C4-2B (cell line): ENCODE data around the gene BMERB1.

ENCODE experiments used
- CTCF ChIP-seq: fragments of 450-650 bp; conservative IDR thresholded peaks from 2 replicates; pipeline ENCODE4 v1.5.1; 2017; ENCODE audit warnings: mild to moderate bottlenecking
- ZFX ChIP-seq: fragments of 450-650 bp; IDR thresholded peaks from 2 replicates; pipeline ENCODE4 v1.6.1; 2017

GRCh38 chr16:15450624-15451023 is 16.2 kb downstream of the BMERB1 start:
- TF ChIP-seq CTCF (no peak), ZFX (no peak)
